GM19324 (cell line): ENCODE measurements around the gene SKOR2.

Experiments used
- ATAC-seq: cut with Tn5 transposase; IDR thresholded peaks from one replicate; pipeline ENCODE4 v1.9.1; 2021; ENCODE audit warnings: mild to moderate bottlenecking, moderate library complexity; ENCODE audit not compliant: unreplicated experiment, low FRiP score

Gene SKOR2

GRCh38 chr18:47260924-47261701 lies 9.7 kb upstream of the SKOR2 start:
- ATAC-seq, result no peak

GRCh38 chr18:47260120-47260923 lies 8.9 kb upstream of the SKOR2 start:
- no peak for ATAC-seq

- ATAC-seq, result no peak
Measured at GRCh38 chr18:47254341-47254939, 3.0 kb upstream of the SKOR2 start.

GRCh38 chr18:47253101-47253654 lies 1.7 kb upstream of the SKOR2 start:
- no peak for ATAC-seq

- no peak for ATAC-seq
Measured at GRCh38 chr18:47250391-47251046, 941 bp downstream of the SKOR2 start.

- no peak for ATAC-seq
Measured at GRCh38 chr18:47249314-47249981, 2.0 kb downstream of the SKOR2 start.

GRCh38 chr18:47248604-47249313 lies 2.7 kb downstream of the SKOR2 start:
- ATAC-seq, result no peak

- ATAC-seq, result no peak
Measured at GRCh38 chr18:47248115-47248603, 3.3 kb downstream of the SKOR2 start.

- ATAC-seq, result no peak
Measured at GRCh38 chr18:47247416-47248114, 3.9 kb downstream of the SKOR2 start.

- ATAC-seq, result no peak
Measured at GRCh38 chr18:47247036-47247415, 4.4 kb downstream of the SKOR2 start.

- no peak for ATAC-seq
Measured at GRCh38 chr18:47246027-47246971, 5.2 kb downstream of the SKOR2 start.

- no peak for ATAC-seq
Measured at GRCh38 chr18:47244086-47244485, 7.4 kb downstream of the SKOR2 start.

- ATAC-seq, result no peak
Measured at GRCh38 chr18:47235096-47235495, 16.4 kb downstream of the SKOR2 start.

- ATAC-seq, result no peak
Measured at GRCh38 chr18:47226660-47227059, 24.8 kb downstream of the SKOR2 start.

GRCh38 chr18:47215554-47216138 lies 35.8 kb downstream of the SKOR2 start:
- ATAC-seq, result no peak

GRCh38 chr18:47209171-47209570 lies 42.3 kb downstream of the SKOR2 start:
- no peak for ATAC-seq

- no peak for ATAC-seq
Measured at GRCh38 chr18:47206945-47207637, 44.4 kb downstream of the SKOR2 start.
